Femur (tissue), 1 donor: ENCODE data around the gene SPACA4.
A peak's percentile ranks its signal among the peaks of the same experiment; 100 is the strongest.

Experiments used
- DNase-seq: peaks from one replicate; pipeline ENCODE4 v3.0.0-alpha.2; 2017

Gene SPACA4

GRCh38 chr19:48635966-48636858 is 29.7 kb downstream of the SPACA4 start:
- no peak for DNase-seq

- peak; percentile 71 for DNase-seq
Observed at GRCh38 chr19:48636859-48637448, 30.4 kb downstream of the SPACA4 start, which contains the start of gene DBP. Gene DBP, minus strand, starts transcription at chr19:48637379. Its CDS starts 385 bp downstream, at chr19:48636994.

- DNase-seq = peak; percentile 99
Observed at GRCh38 chr19:48637449-48637947, 31.0 kb downstream of the SPACA4 start.

- peak; percentile 94 for DNase-seq
Observed at GRCh38 chr19:48637948-48638830, 31.6 kb downstream of the SPACA4 start.

- DNase-seq = no peak
Observed at GRCh38 chr19:48638831-48639381, 32.4 kb downstream of the SPACA4 start.

GRCh38 chr19:48639483-48640375 is 33.2 kb downstream of the SPACA4 start:
- no peak for DNase-seq

- no peak for DNase-seq
Observed at GRCh38 chr19:48641850-48642249, 35.3 kb downstream of the SPACA4 start.

GRCh38 chr19:48642862-48643261 is 36.3 kb downstream of the SPACA4 start:
- no peak for DNase-seq

GRCh38 chr19:48644355-48644754 is 37.8 kb downstream of the SPACA4 start:
- DNase-seq = no peak

- DNase-seq = peak; percentile 86
Observed at GRCh38 chr19:48644839-48645619, 38.5 kb downstream of the SPACA4 start.

GRCh38 chr19:48645620-48646000 is 39.1 kb downstream of the SPACA4 start:
- DNase-seq = no peak

- peak; percentile 95 for DNase-seq
Observed at GRCh38 chr19:48646001-48646721, 39.6 kb downstream of the SPACA4 start, which contains the start of gene CA11. Gene CA11, minus strand, starts transcription at chr19:48646187. Its CDS starts 555 bp downstream, at chr19:48645632.

GRCh38 chr19:48646722-48647216 is 40.2 kb downstream of the SPACA4 start:
- DNase-seq = no peak

- no peak for DNase-seq
Observed at GRCh38 chr19:48648134-48648533, 41.6 kb downstream of the SPACA4 start.

- no peak for DNase-seq
Observed at GRCh38 chr19:48650974-48651682, 44.6 kb downstream of the SPACA4 start.

GRCh38 chr19:48651683-48652048 is 45.1 kb downstream of the SPACA4 start:
- DNase-seq = no peak

- peak; percentile 65 for DNase-seq
Observed at GRCh38 chr19:48654299-48655059, 47.9 kb downstream of the SPACA4 start.

- no peak for DNase-seq
Observed at GRCh38 chr19:48656840-48657474, 50.4 kb downstream of the SPACA4 start.
